Sigmoid colon (tissue), 3 donors: Measurements from ENCODE around the gene FUOM.

ENCODE experiments used
- POLR2A ChIP-seq, 2 donors: fragments of 450-650 bp; IDR thresholded peaks; one replicate each; pipeline ENCODE4 v1.6.1; 2016; ENCODE audit warnings: antibody characterized with exemption in 2 of 2, mild to moderate bottlenecking in 2 of 2, moderate library complexity in 2 of 2
- TF ChIP-seq, protein P1 (sequence below), 4 experiments: fragments of 450-650 bp in 3 of 4; fragments of 200-600 bp in 1 of 4; IDR thresholded peaks; one replicate each; pipeline ENCODE4 v1.5.1; 2016 to 2019; ENCODE audit warnings: antibody characterized with exemption in 4 of 4, mild to moderate bottlenecking in 3 of 4, moderate library complexity in 2 of 4

DNA sequence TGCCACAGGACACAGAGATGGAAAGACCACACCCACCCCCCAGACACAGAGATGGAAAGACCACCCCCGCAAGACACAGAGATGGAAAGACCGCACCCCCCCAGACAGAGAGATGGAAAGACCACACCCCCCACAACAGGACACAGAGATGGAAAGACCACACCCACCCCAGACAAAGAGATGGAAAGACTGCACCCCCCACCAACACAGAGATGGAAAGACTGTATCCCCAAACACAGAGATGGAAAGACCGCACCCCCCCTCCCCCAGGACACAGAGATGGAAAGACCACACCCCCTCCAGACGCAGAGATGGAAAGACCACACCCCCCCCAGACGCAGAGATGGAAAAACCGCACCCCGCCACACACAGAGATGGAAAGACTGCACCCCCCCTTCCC is 41.1 kb downstream of the FUOM start:
- TF ChIP-seq, protein P1, sequence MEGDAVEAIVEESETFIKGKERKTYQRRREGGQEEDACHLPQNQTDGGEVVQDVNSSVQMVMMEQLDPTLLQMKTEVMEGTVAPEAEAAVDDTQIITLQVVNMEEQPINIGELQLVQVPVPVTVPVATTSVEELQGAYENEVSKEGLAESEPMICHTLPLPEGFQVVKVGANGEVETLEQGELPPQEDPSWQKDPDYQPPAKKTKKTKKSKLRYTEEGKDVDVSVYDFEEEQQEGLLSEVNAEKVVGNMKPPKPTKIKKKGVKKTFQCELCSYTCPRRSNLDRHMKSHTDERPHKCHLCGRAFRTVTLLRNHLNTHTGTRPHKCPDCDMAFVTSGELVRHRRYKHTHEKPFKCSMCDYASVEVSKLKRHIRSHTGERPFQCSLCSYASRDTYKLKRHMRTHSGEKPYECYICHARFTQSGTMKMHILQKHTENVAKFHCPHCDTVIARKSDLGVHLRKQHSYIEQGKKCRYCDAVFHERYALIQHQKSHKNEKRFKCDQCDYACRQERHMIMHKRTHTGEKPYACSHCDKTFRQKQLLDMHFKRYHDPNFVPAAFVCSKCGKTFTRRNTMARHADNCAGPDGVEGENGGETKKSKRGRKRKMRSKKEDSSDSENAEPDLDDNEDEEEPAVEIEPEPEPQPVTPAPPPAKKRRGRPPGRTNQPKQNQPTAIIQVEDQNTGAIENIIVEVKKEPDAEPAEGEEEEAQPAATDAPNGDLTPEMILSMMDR (IDR thresholded peaks at IDR 0.05), result no peak
- TF ChIP-seq POLR2A (IDR thresholded peaks at IDR 0.05), result no peak
